B cell (primary cell): ENCODE data around the gene CACNA2D4. TPM values are rescaled to one million over a fixed set of nuclear protein-coding genes. Genes with fewer than 3 reads are reported as not detected.

Source experiments
- ATAC-seq: fragments of 200-7000 bp; cut with Tn5 transposase; one replicate; pipeline ENCODE4 v1.10.0; 2021; ENCODE audit warnings: low read depth, mild to moderate bottlenecking, moderate number of reproducible peaks, moderate library complexity
- CTCF ChIA-PET: fragments of 350-600 bp; sonication (Branson Sonifier 250); formaldehyde crosslinking; loops from one replicate; lab custom pipeline; 2021; ENCODE audit warnings: antibody characterized with exemption, inconsistent platforms; lab: Charles Lee
- POLR2A ChIA-PET: fragments of 350-600 bp; sonication (Branson Sonifier 250); formaldehyde crosslinking; loops from one replicate; lab custom pipeline; 2021; ENCODE audit warnings: antibody characterized with exemption; lab: Charles Lee
- DNase-seq: peaks from one replicate; pipeline ENCODE4 v3.0.0; 2013
- H2AFZ ChIP-seq: 2 replicates; pipeline ENCODE4 v1.6.1; 2012; ENCODE audit warnings: mild to moderate bottlenecking, low read depth, low read length; ENCODE audit not compliant: insufficient read depth, poor library complexity, severe bottlenecking
- H3K27ac ChIP-seq, 2 donors: 1 replicate in 1 of 2; 2 replicates in 1 of 2; pipeline ENCODE4 v1.5.1; 2012 to 2013; ENCODE audit warnings: low read length in 2 of 2, mild to moderate bottlenecking in 2 of 2, moderate library complexity in 1 of 2
- H3K27me3 ChIP-seq, 4 experiments: fragments of 200-600 bp in 1 of 4; sonication (generic) in 1 of 4; replicated peaks in 1 of 4; 1 replicate in 2 of 4; 2 replicates in 2 of 4; pipeline versions ENCODE4 v1.6.1 to v1.7.0; 2013 to 2016; ENCODE audit warnings: low read length in 3 of 4, mild to moderate bottlenecking in 2 of 4, mixed read lengths in 1 of 4, moderate library complexity in 1 of 4; ENCODE audit not compliant: insufficient read depth in 4 of 4, control insufficient read depth in 3 of 4; ENCODE audit errors: control extremely low read depth in 1 of 4
- H3K36me3 ChIP-seq, 2 experiments: replicated peaks in 1 of 2; 1 replicate in 1 of 2; 2 replicates in 1 of 2; pipeline versions ENCODE4 v1.6.1 to v1.7.1; 2013; ENCODE audit warnings: low read length in 1 of 2; ENCODE audit not compliant: insufficient read depth in 2 of 2, control insufficient read depth in 1 of 2; ENCODE audit errors: control extremely low read depth in 1 of 2, extremely low read depth in 1 of 2
- H3K4me1 ChIP-seq, 2 donors: fragments of 200-600 bp in 1 of 2; sonication (generic) in 1 of 2; 1 replicate in 1 of 2; 2 replicates in 1 of 2; pipeline versions ENCODE4 v1.5.1 to v1.6.1; 2013 to 2017; ENCODE audit warnings: low read length in 2 of 2; ENCODE audit not compliant: control insufficient read depth in 2 of 2, insufficient read depth in 2 of 2
- H3K4me2 ChIP-seq: replicated peaks from 2 replicates; pipeline ENCODE3; 2012; ENCODE audit warnings: mild to moderate bottlenecking, low read depth, low read length; ENCODE audit not compliant: poor library complexity, severe bottlenecking
- H3K4me3 ChIP-seq, 5 experiments: fragments of 200-600 bp in 1 of 5; sonication (generic) in 1 of 5; 1 replicate in 3 of 5; 2 replicates in 2 of 5; pipeline versions ENCODE4 v1.5.1 to v1.7.0; 2011 to 2016; ENCODE audit warnings: low read length in 4 of 5, mild to moderate bottlenecking in 4 of 5, low read depth in 2 of 5, control low read depth in 1 of 5, moderate library complexity in 1 of 5; ENCODE audit not compliant: insufficient read depth in 1 of 5; ENCODE audit errors: control extremely low read depth in 1 of 5, extremely low read depth in 1 of 5
- H3K79me2 ChIP-seq: fragments of 200-600 bp; sonication (generic); one replicate; pipeline ENCODE4 v1.6.0; 2016; ENCODE audit warnings: low read length; ENCODE audit not compliant: control insufficient read depth, insufficient read depth
- H3K9ac ChIP-seq: fragments of 200-600 bp; sonication (generic); 2 replicates; pipeline ENCODE4 v1.6.1; 2017; ENCODE audit warnings: mild to moderate bottlenecking, low read length, moderate library complexity
- H3K9me3 ChIP-seq, 3 donors: one replicate each; pipeline versions ENCODE4 v1.6.1 to v1.7.1; 2013; ENCODE audit warnings: low read length in 2 of 3; ENCODE audit not compliant: control insufficient read depth in 2 of 3, insufficient read depth in 1 of 3; ENCODE audit errors: control extremely low read depth in 1 of 3
- H4K20me1 ChIP-seq: 2 replicates; pipeline ENCODE4 v1.6.0; 2012; ENCODE audit warnings: mild to moderate bottlenecking, low read length; ENCODE audit not compliant: insufficient read depth, control insufficient read depth, poor library complexity, severe bottlenecking
- H3K27ac Mint-ChIP-seq: one replicate; pipeline ENCODE4 v1.8.0; 2021; ENCODE audit warnings: mixed read lengths
- H3K27me3 Mint-ChIP-seq: one replicate; pipeline ENCODE4 v1.8.0; 2021; ENCODE audit warnings: mixed read lengths
- H3K4me1 Mint-ChIP-seq: one replicate; pipeline ENCODE4 v1.8.0; 2021; ENCODE audit warnings: mixed read lengths
- H3K4me3 Mint-ChIP-seq: one replicate; pipeline ENCODE4 v1.8.0; 2021; ENCODE audit warnings: mixed read lengths
- H3K9me3 Mint-ChIP-seq: one replicate; pipeline ENCODE4 v1.8.0; 2022; ENCODE audit warnings: mixed read lengths; ENCODE audit not compliant: insufficient read depth
- CTCF ChIP-seq: fragments of 200-600 bp; IDR thresholded peaks from one replicate; pipeline ENCODE4 v1.8.0; 2022; ENCODE audit warnings: antibody characterized with exemption, mild to moderate bottlenecking
- EZH2 ChIP-seq: IDR thresholded peaks from 2 replicates; pipeline ENCODE4 v1.6.1; 2012; ENCODE audit warnings: borderline replicate concordance, low read depth, mild to moderate bottlenecking, moderate library complexity, low read length; ENCODE audit not compliant: insufficient read depth, poor library complexity, severe bottlenecking
- WGBS: methylation state at CpG from one replicate; pipeline ENCODE4 v1.1.5; 2013; ENCODE audit warnings: missing lambda C conversion rate; ENCODE audit not compliant: insufficient coverage; 5-methylcytosine and 5-hydroxymethylcytosine counted together
- intact Hi-C: fragments of 100-400 bp; cut with micrococcal nuclease; formaldehyde crosslinking; loops from one replicate; pipeline ENCODE4 v1.10.0; 2022
- polyA plus RNA-seq: library from polyadenylated mRNA; depleted of rRNA; stranded (reverse); fragments of >200 nt; gene quantifications from 2 replicates; pipeline ENCODE4 v1.2.3, GENCODE V29; 2012
- total RNA-seq, 2 donors: library from RNA; stranded (reverse); fragments of 120-200 nt in 1 of 2; gene quantifications; 1 replicate in 1 of 2; 2 replicates in 1 of 2; pipeline versions ENCODE4 v1.2.3 to v1.2.4, GENCODE V29; 2013 to 2022

The CACNA2D4 gene
- total and polyA plus RNA-seq, 2 donors (not counting 1 experiment from before 2014, with no cell fraction given): 6.0 to 7.4 TPM

- H3K79me2 ChIP-seq: no peaks in the 10 kb centered on the region
- Mint-ChIP-seq H3K27ac (peak overlapping the region; percentile 69), H3K27me3 (no peaks in the 10 kb centered on the region), H3K4me1 (peaks cover 25% of the 10 kb centered on the region), H3K9me3 (peaks cover 2% of the 10 kb centered on the region), H3K4me3 (peak overlapping the region; percentile 54)
- DNase-seq: peak; percentile 89
- no peaks in the 10 kb centered on the region for H4K20me1 ChIP-seq
- peak overlapping the region; percentile 42 for H3K9ac ChIP-seq
- peak overlapping the region; percentile 91 for H2AFZ ChIP-seq
- ATAC-seq: peak; percentile 78
- peaks cover 0 to 11% (median 0%) of the 10 kb centered on the region in 3 donors for H3K9me3 ChIP-seq
- H3K4me2 ChIP-seq: peak overlapping the region; percentile 61
- CTCF ChIA-PET: interaction anchor here (0.6 to 11.3 kb wide), 3 partner anchors 14 to 731 kb away, joined by 3 to 327 read pairs (median 4); no protein-coding TSS in a partner anchor
- no peaks in the 10 kb centered on the region for H3K36me3 ChIP-seq
- POLR2A ChIA-PET: no interaction called here
- intact Hi-C loops: loop anchor here (1.0 to 10.0 kb wide), 5 partner anchors 8 to 1420 kb away; partner anchors contain the start of genes DCP1B, ITFG2 and KDM5A
- 66% methylated on average over 25 of the region's 25 CpGs for WGBS
- peak overlapping the region in 1 of 5 experiments; percentile 21 for H3K4me3 ChIP-seq
- TF ChIP-seq CTCF (no peak), EZH2 (no peak)
- H3K27ac ChIP-seq: peak overlapping the region in 1 of 2 donors; percentile 33
- H3K4me1 ChIP-seq: peaks cover 5 to 23% of the 10 kb centered on the region in 2 donors
- H3K27me3 ChIP-seq: no peaks in the 10 kb centered on the region
Observed at GRCh38 chr12:1804545-1805332, 113.7 kb downstream of the CACNA2D4 start.

GRCh38 chr12:1803736-1804135 is 114.7 kb downstream of the CACNA2D4 start:
- Histone ChIP-seq H3K9ac (no peak overlapping the region), H3K36me3 (no peaks in the 10 kb centered on the region), H3K4me2 (no peak overlapping the region), H3K9me3 (peaks cover 0 to 8% (median 0%) of the 10 kb centered on the region in 3 donors), H3K4me1 (peaks cover 5 to 23% of the 10 kb centered on the region in 2 donors), H3K4me3 (no peak overlapping the region), H4K20me1 (no peaks in the 10 kb centered on the region), H3K27me3 (no peaks in the 10 kb centered on the region), H2AFZ (no peak overlapping the region), H3K27ac (no peak overlapping the region), H3K79me2 (no peaks in the 10 kb centered on the region)
- peaks cover 29% of the 10 kb centered on the region for H3K4me1 Mint-ChIP-seq
- intact Hi-C loops: loop anchor here (1.0 to 10.0 kb wide), 5 partner anchors 7 to 1419 kb away; partner anchors contain the start of genes DCP1B, ITFG2 and KDM5A
- H3K9me3 Mint-ChIP-seq: peaks cover 2% of the 10 kb centered on the region
- no peak for TF ChIP-seq EZH2
- no peak for TF ChIP-seq CTCF
- WGBS: 86% methylated on average over 6 of the region's 7 CpGs
- CTCF ChIA-PET: interaction anchor here (1.0 to 11.3 kb wide), 2 partner anchors 13 to 137 kb away, joined by 3 to 327 read pairs; no protein-coding TSS in a partner anchor
- no peaks in the 10 kb centered on the region for H3K27me3 Mint-ChIP-seq
- POLR2A ChIA-PET: no interaction called here
- H3K27ac Mint-ChIP-seq: no peak overlapping the region
- ATAC-seq: no peak
- no peak for DNase-seq
- H3K4me3 Mint-ChIP-seq: no peak overlapping the region
